SK-N-MC (cell line): ENCODE measurements around the gene PKNOX2.

Experiments used
- DNase-seq: peaks from one replicate; pipeline ENCODE4 v3.0.0-alpha.2; 2011; ENCODE audit warnings: low read depth, low spot score
- H3K27ac ChIP-seq: fragments of 200-600 bp; sonication (generic); 2 replicates; pipeline ENCODE4 v1.5.1; 2016; ENCODE audit warnings: mixed run types
- H3K36me3 ChIP-seq: fragments of 200-600 bp; sonication (generic); 2 replicates; pipeline ENCODE4 v1.6.1; 2017; ENCODE audit warnings: antibody characterized with exemption, low read length, mixed read lengths; ENCODE audit not compliant: insufficient read depth
- H3K4me3 ChIP-seq: fragments of 200-600 bp; sonication (generic); 2 replicates; pipeline ENCODE4 v1.5.1; 2016
- H3K9ac ChIP-seq: fragments of 200-600 bp; sonication (generic); 2 replicates; pipeline ENCODE4 v1.8.0; 2017; ENCODE audit warnings: mixed run types, mixed read lengths; ENCODE audit not compliant: insufficient read length
- H3K9me3 ChIP-seq: fragments of 200-600 bp; sonication (generic); 2 replicates; pipeline ENCODE4 v1.6.1; 2017; ENCODE audit warnings: low read depth, mild to moderate bottlenecking, antibody characterized with exemption, low read length, moderate library complexity, mixed read lengths
- EZH2 ChIP-seq: fragments of 200-600 bp; sonication (generic); IDR thresholded peaks from one replicate; pipeline ENCODE4 v1.6.1; 2017; ENCODE audit warnings: antibody characterized with exemption
- FOXP2 ChIP-seq: optimal IDR thresholded peaks from 2 replicates; pipeline ENCODE3; 2011; ENCODE audit warnings: mild to moderate bottlenecking, moderate library complexity; ENCODE audit not compliant: insufficient read depth; ENCODE audit errors: extremely low read length, control extremely low read depth
- POLR2AphosphoS5 ChIP-seq: IDR thresholded peaks from 2 replicates; pipeline ENCODE4 v1.6.1; 2012; ENCODE audit warnings: mild to moderate bottlenecking, low read depth, low read length, borderline replicate concordance

Gene PKNOX2

GRCh38 chr11:125465701-125466100 lies 301.1 kb downstream of the PKNOX2 start:
- no peak for DNase-seq
- TF ChIP-seq FOXP2 (no peak), POLR2AphosphoS5 (no peak), EZH2 (no peak)

GRCh38 chr11:125468025-125468424 lies 303.5 kb downstream of the PKNOX2 start:
- no peak overlapping the region for H3K4me3 ChIP-seq
- H3K9me3 ChIP-seq, result no peaks in the 10 kb centered on the region
- H3K36me3 ChIP-seq, result no peaks in the 10 kb centered on the region
- TF ChIP-seq POLR2AphosphoS5, result no peak
- no peak for TF ChIP-seq FOXP2
- TF ChIP-seq EZH2, result no peak
- H3K9ac ChIP-seq, result no peak overlapping the region
- DNase-seq, result no peak
- no peak overlapping the region for H3K27ac ChIP-seq

More at GRCh38 chr11:125465701-125466100, 301.1 kb downstream of the PKNOX2 start:
- Histone ChIP-seq H3K36me3 (no peaks in the 10 kb centered on the region), H3K4me3 (no peak overlapping the region), H3K9me3 (no peaks in the 10 kb centered on the region), H3K9ac (no peak overlapping the region), H3K27ac (no peak overlapping the region)

GRCh38 chr11:125468852-125469251 lies 304.3 kb downstream of the PKNOX2 start:
- Histone ChIP-seq H3K36me3 (no peaks in the 10 kb centered on the region), H3K9me3 (no peaks in the 10 kb centered on the region), H3K4me3 (no peak overlapping the region), H3K9ac (no peak overlapping the region), H3K27ac (no peak overlapping the region)
- DNase-seq, result no peak
- TF ChIP-seq EZH2 (no peak), POLR2AphosphoS5 (no peak), FOXP2 (no peak)

GRCh38 chr11:125470355-125470754 lies 305.8 kb downstream of the PKNOX2 start:
- Histone ChIP-seq H3K9ac (no peak overlapping the region), H3K36me3 (no peaks in the 10 kb centered on the region), H3K4me3 (no peak overlapping the region), H3K27ac (no peak overlapping the region), H3K9me3 (no peaks in the 10 kb centered on the region)
- no peak for DNase-seq
- TF ChIP-seq EZH2, result no peak
- no peak for TF ChIP-seq POLR2AphosphoS5
- TF ChIP-seq FOXP2, result no peak

- H3K27ac ChIP-seq, result no peak overlapping the region
- no peak overlapping the region for H3K4me3 ChIP-seq
- H3K36me3 ChIP-seq, result no peaks in the 10 kb centered on the region
- H3K9me3 ChIP-seq, result no peaks in the 10 kb centered on the region
- DNase-seq, result no peak
- H3K9ac ChIP-seq, result no peak overlapping the region
- TF ChIP-seq POLR2AphosphoS5 (no peak), EZH2 (no peak), FOXP2 (no peak)
Measured at GRCh38 chr11:125476721-125477120, 312.2 kb downstream of the PKNOX2 start.

GRCh38 chr11:125479137-125479536 lies 314.6 kb downstream of the PKNOX2 start:
- no peaks in the 10 kb centered on the region for H3K36me3 ChIP-seq
- no peak overlapping the region for H3K9ac ChIP-seq
- no peaks in the 10 kb centered on the region for H3K9me3 ChIP-seq
- no peak for TF ChIP-seq FOXP2
- no peak for TF ChIP-seq EZH2
- TF ChIP-seq POLR2AphosphoS5, result no peak
- no peak overlapping the region for H3K4me3 ChIP-seq
- DNase-seq, result no peak
- no peak overlapping the region for H3K27ac ChIP-seq

GRCh38 chr11:125481531-125481930 lies 317.0 kb downstream of the PKNOX2 start:
- H3K9me3 ChIP-seq, result no peaks in the 10 kb centered on the region

More at GRCh38 chr11:125481531-125481930, 317.0 kb downstream of the PKNOX2 start:
- no peaks in the 10 kb centered on the region for H3K36me3 ChIP-seq
- H3K27ac ChIP-seq, result no peak overlapping the region
- no peak overlapping the region for H3K4me3 ChIP-seq
- H3K9ac ChIP-seq, result no peak overlapping the region
- DNase-seq, result no peak
- TF ChIP-seq POLR2AphosphoS5 (no peak), EZH2 (no peak), FOXP2 (no peak)
